H1 (cell line): ENCODE results near the gene ZNF423. TPM values are rescaled to one million over a fixed set of nuclear protein-coding genes. Genes with fewer than 3 reads are reported as not detected.
A peak's percentile ranks its signal among the peaks of the same experiment; 100 is the strongest.

Experiments
- CTCF ChIA-PET: fragments of 300-600 bp; sonication (Branson Sonifier 250); formaldehyde crosslinking; loops from one replicate; lab custom pipeline; 2021; ENCODE audit not compliant: partially characterized antibody; lab: Charles Lee
- POLR2A ChIA-PET: fragments of 300-600 bp; sonication (Branson Sonifier 250); formaldehyde crosslinking; loops from one replicate; lab custom pipeline; 2021; ENCODE audit warnings: inconsistent platforms; ENCODE audit not compliant: partially characterized antibody; lab: Charles Lee
- DNase-seq, 2 experiments: peaks; one replicate each; pipeline versions ENCODE4 v3.0.0 to v3.0.0-alpha.2; 2010 to 2022; ENCODE audit warnings: low spot score in 2 of 2, low read depth in 1 of 2, mixed read lengths in 1 of 2
- FAIRE-seq: peaks from 2 replicates; lab custom pipeline; 2011; peaks lifted over from hg19 to GRCh38; lab: Jason Lieb, UNC
- H2AFZ ChIP-seq: 2 replicates; pipeline ENCODE4 v1.8.1; 2012; ENCODE audit warnings: low read length, inconsistent platforms
- H2AK5ac ChIP-seq: 2 replicates; pipeline ENCODE4 v1.6.1; 2013; ENCODE audit warnings: low read depth, low read length
- H2BK120ac ChIP-seq: replicated peaks from 2 replicates; pipeline ENCODE3; 2013; ENCODE audit warnings: low read depth, low read length, inconsistent platforms
- H2BK12ac ChIP-seq: 2 replicates; pipeline ENCODE4 v1.6.1; 2013; ENCODE audit warnings: low read depth, low read length
- H2BK15ac ChIP-seq: 2 replicates; pipeline ENCODE4 v1.6.1; 2013; ENCODE audit warnings: low read length
- H2BK20ac ChIP-seq: 2 replicates; pipeline ENCODE4 v1.6.1; 2013; ENCODE audit warnings: low read length
- H2BK5ac ChIP-seq: 2 replicates; pipeline ENCODE4 v1.6.1; 2013; ENCODE audit warnings: low read depth, low read length
- H3K14ac ChIP-seq: 2 replicates; pipeline ENCODE4 v1.6.1; 2013; ENCODE audit warnings: inconsistent platforms; ENCODE audit not compliant: insufficient read length
- H3K18ac ChIP-seq: 2 replicates; pipeline ENCODE4 v1.6.1; 2013; ENCODE audit warnings: low read length; ENCODE audit errors: extremely low read depth
- H3K23ac ChIP-seq: 2 replicates; pipeline ENCODE4 v1.6.1; 2013; ENCODE audit warnings: inconsistent platforms; ENCODE audit not compliant: insufficient read length
- H3K23me2 ChIP-seq: 2 replicates; pipeline ENCODE4 v1.6.1; 2013; ENCODE audit warnings: low read depth, low read length
- H3K27ac ChIP-seq: 2 replicates; pipeline ENCODE4 v1.6.1; 2011; ENCODE audit warnings: low read depth, low read length, inconsistent platforms
- H3K27me3 ChIP-seq, 4 experiments: replicated peaks in 1 of 4; 1 replicate in 1 of 4; 2 replicates in 3 of 4; pipeline versions ENCODE4 v1.6.1 to v1.8.1; 2011 to 2013; ENCODE audit warnings: low read length in 3 of 4, mild to moderate bottlenecking in 3 of 4, inconsistent platforms in 2 of 4, mixed read lengths in 2 of 4, moderate library complexity in 1 of 4; ENCODE audit not compliant: control insufficient read depth in 3 of 4, insufficient read depth in 3 of 4; ENCODE audit errors: extremely low read depth in 1 of 4
- H3K36me3 ChIP-seq, 4 experiments: 2 replicates each; pipeline versions ENCODE4 v1.6.1 to v1.8.1; 2011 to 2013; ENCODE audit warnings: mild to moderate bottlenecking in 4 of 4, low read length in 3 of 4, moderate library complexity in 2 of 4, control low read depth in 1 of 4, inconsistent platforms in 1 of 4; ENCODE audit not compliant: insufficient read depth in 4 of 4, control insufficient read depth in 2 of 4
- H3K4ac ChIP-seq: replicated peaks from 2 replicates; pipeline ENCODE3; 2013; ENCODE audit warnings: low read length, low read depth, mixed read lengths, inconsistent platforms; ENCODE audit not compliant: insufficient read length
- H3K4me1 ChIP-seq, 4 experiments: replicated peaks in 1 of 4; 1 replicate in 1 of 4; 2 replicates in 3 of 4; pipeline versions ENCODE4 v1.6.1 to v1.8.1; 2011 to 2013; ENCODE audit warnings: low read length in 3 of 4, inconsistent platforms in 2 of 4, mixed read lengths in 1 of 4; ENCODE audit not compliant: insufficient read depth in 4 of 4, control insufficient read depth in 3 of 4
- H3K4me2 ChIP-seq, 2 experiments: 2 replicates each; pipeline versions ENCODE4 v1.6.1 to v1.8.1; 2011 to 2013; ENCODE audit warnings: low read depth in 2 of 2, low read length in 2 of 2, control low read depth in 1 of 2, inconsistent platforms in 1 of 2, mild to moderate bottlenecking in 1 of 2; ENCODE audit not compliant: insufficient read depth in 1 of 2
- H3K4me3 ChIP-seq, 4 experiments: fragments of 200-600, 300-600 bp in 1 of 4; sonication (generic), shearing (Covaris generic), sonication (Bioruptor Twin) in 1 of 4; 2 replicates each; pipeline versions ENCODE4 v1.5.1 to v1.8.1; 2011 to 2016; ENCODE audit warnings: low read length in 4 of 4, low read depth in 3 of 4, control low read depth in 2 of 4, inconsistent platforms in 2 of 4, mild to moderate bottlenecking in 2 of 4, mixed read lengths in 1 of 4, moderate library complexity in 1 of 4; ENCODE audit not compliant: insufficient read depth in 2 of 4; ENCODE audit errors: extremely low read depth in 1 of 4
- H3K56ac ChIP-seq: replicated peaks from 2 replicates; pipeline ENCODE3; 2013; ENCODE audit warnings: low read depth, mild to moderate bottlenecking, mixed read lengths, low read length, inconsistent platforms; ENCODE audit not compliant: insufficient read length
- H3K79me1 ChIP-seq: 2 replicates; pipeline ENCODE4 v1.6.1; 2013; ENCODE audit warnings: low read depth, low read length, control low read depth
- H3K79me2 ChIP-seq, 2 experiments: 2 replicates each; pipeline versions ENCODE4 v1.6.1 to v1.8.1; 2012 to 2013; ENCODE audit warnings: low read length in 2 of 2, mild to moderate bottlenecking in 2 of 2, inconsistent platforms in 1 of 2; ENCODE audit not compliant: insufficient read depth in 2 of 2, control insufficient read depth in 1 of 2
- H3K9ac ChIP-seq, 4 experiments: replicated peaks in 1 of 4; 1 replicate in 1 of 4; 2 replicates in 3 of 4; pipeline versions ENCODE4 v1.6.1 to v1.8.1; 2011 to 2013; ENCODE audit warnings: low read depth in 3 of 4, low read length in 3 of 4, control low read depth in 2 of 4, mild to moderate bottlenecking in 2 of 4, moderate library complexity in 2 of 4, inconsistent platforms in 1 of 4; ENCODE audit errors: extremely low read depth in 1 of 4
- H3K9me3 ChIP-seq, 2 experiments: 2 replicates each; pipeline versions ENCODE4 v1.6.1 to v1.8.1; 2012 to 2013; ENCODE audit warnings: mild to moderate bottlenecking in 2 of 2, moderate library complexity in 2 of 2, control low read depth in 1 of 2, inconsistent platforms in 1 of 2, low read depth in 1 of 2, low read length in 1 of 2, mixed read lengths in 1 of 2; ENCODE audit not compliant: insufficient read depth in 2 of 2
- H4K20me1 ChIP-seq, 2 experiments: replicated peaks in 1 of 2; 2 replicates each; pipeline versions ENCODE3 to v1.8.1; 2011 to 2013; ENCODE audit warnings: inconsistent platforms in 2 of 2, low read length in 2 of 2, mild to moderate bottlenecking in 1 of 2; ENCODE audit not compliant: insufficient read depth in 2 of 2, control insufficient read depth in 1 of 2
- H4K5ac ChIP-seq: 2 replicates; pipeline ENCODE4 v1.6.1; 2013; ENCODE audit warnings: low read length, low read depth, mixed read lengths, inconsistent platforms; ENCODE audit not compliant: insufficient read length
- H4K8ac ChIP-seq: 2 replicates; pipeline ENCODE4 v1.8.0; 2013; ENCODE audit warnings: mild to moderate bottlenecking, moderate library complexity, low read length, inconsistent platforms; ENCODE audit not compliant: insufficient read depth; ENCODE audit errors: extremely low read depth
- H4K91ac ChIP-seq: replicated peaks from 2 replicates; pipeline ENCODE3; 2013; ENCODE audit warnings: low read length, mixed read lengths, inconsistent platforms; ENCODE audit not compliant: insufficient read length
- EP300 ChIP-seq, 2 experiments: IDR thresholded peaks; 1 replicate in 1 of 2; 2 replicates in 1 of 2; pipeline ENCODE4 v1.6.1; 2011 to 2012; ENCODE audit warnings: low read depth in 2 of 2, low read length in 2 of 2, mild to moderate bottlenecking in 2 of 2, borderline replicate concordance in 1 of 2, inconsistent platforms in 1 of 2, moderate library complexity in 1 of 2
- WGBS, 2 experiments: shearing (Covaris generic) in 1 of 2; methylation state at CpG; one replicate each; pipeline versions ENCODE4 v1.1.6 to v1.1.7; 2013 to 2015; ENCODE audit warnings: low lambda C conversion rate in 2 of 2, mixed read lengths in 2 of 2, inconsistent platforms in 1 of 2, low coverage in 1 of 2, missing lambda C conversion rate in 1 of 2; ENCODE audit not compliant: insufficient replicate concordance in 2 of 2, insufficient coverage in 1 of 2, insufficient read length in 1 of 2; ENCODE audit errors: extremely low coverage in 1 of 2, missing lambda C conversion rate in 1 of 2; 5-methylcytosine and 5-hydroxymethylcytosine counted together
- polyA plus RNA-seq, 7 experiments: library from polyadenylated mRNA; depleted of rRNA in 3 of 7; stranded (reverse) in 5 of 7; unstranded in 2 of 7; fragments of >200 nt in 5 of 7; fragments of 200-250 nt in 2 of 7; gene quantifications; 1 replicate in 5 of 7; 2 replicates in 1 of 7; 4 replicates in 1 of 7; pipeline versions ENCODE4 v1.2.1 to v1.2.3, GENCODE V29; 2011 to 2013; ENCODE audit warnings: missing spikeins in 2 of 7, mixed read lengths in 2 of 7
- total RNA-seq: library from RNA; stranded (reverse); fragmentation: NEBNext Ultra II Directional; extraction: Animal tissue kit (Norgen Biotek cat#: 25700); gene quantifications from 2 replicates; pipeline ENCODE4 v1.2.1, GENCODE V29; 2021

Gene ZNF423
- total and polyA plus RNA-seq, 2 of the 8 experiments (the other 6 are each of a cell fraction or from before 2014, with no cell fraction given): 38.2 to 52.3 TPM

DNA sequence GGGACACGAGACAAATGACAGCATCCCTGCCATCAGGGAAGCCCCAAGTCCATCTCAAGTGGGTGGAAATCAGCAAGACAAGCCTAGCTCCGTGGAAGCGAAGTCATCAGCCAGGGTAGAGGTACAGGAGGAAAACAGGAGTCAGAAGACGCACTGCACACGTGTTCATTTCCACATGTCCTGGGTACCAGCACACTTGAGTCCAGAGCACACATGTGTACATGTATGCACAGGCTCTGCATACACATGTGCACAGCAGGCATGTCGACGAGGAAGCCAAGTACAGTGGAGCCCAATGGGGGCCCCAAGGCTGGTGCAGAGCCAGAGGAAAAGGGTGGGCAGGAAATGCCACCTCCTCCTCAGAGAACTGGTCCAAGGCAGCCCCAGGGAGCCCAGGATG is 75.9 kb downstream of the ZNF423 start:
- Histone ChIP-seq H3K56ac (no peak overlapping the region), H3K23ac (no peak overlapping the region), H2BK5ac (no peak overlapping the region), H4K20me1 (peaks cover 0 to 6% of the 10 kb centered on the region in 2 experiments), H3K36me3 (peaks cover 0 to 4% (median under 1%) of the 10 kb centered on the region in 4 experiments; a peak in 3 of 8 replicates), H3K79me1 (peaks cover 6% of the 10 kb centered on the region), H4K8ac (no peak overlapping the region), H3K18ac (no peak overlapping the region), H3K27ac (no peak overlapping the region; the same call in 1 of the 2 replicates), H3K9me3 (no peaks in the 10 kb centered on the region), H2BK20ac (no peak overlapping the region), H3K9ac (no peak overlapping the region), H2AK5ac (peak overlapping the region; percentile 24; the same call in 1 of the 2 replicates), H3K23me2 (peaks cover 1% of the 10 kb centered on the region; the same call in 1 of the 2 replicates), H2BK15ac (peak overlapping the region; percentile 24; the same call in 1 of the 2 replicates), H3K4me3 (no peak overlapping the region), H2BK120ac (no peak overlapping the region), H4K5ac (no peak overlapping the region), H3K14ac (no peak overlapping the region), H2BK12ac (peak overlapping the region; percentile 91; the same call in 1 of the 2 replicates), H3K4me1 (peaks cover 8 to 22% (median 15%) of the 10 kb centered on the region in 4 experiments), H3K27me3 (no peaks in the 10 kb centered on the region), H2AFZ (no peak overlapping the region), H3K4ac (no peak overlapping the region), H3K4me2 (no peak overlapping the region), H4K91ac (peak overlapping the region; percentile 3), H3K79me2 (peaks cover 5 to 34% of the 10 kb centered on the region in 2 experiments; a peak in 3 of 4 replicates)
- no peak for FAIRE-seq
- 95% methylated on average over 7 of the region's 7 CpGs; no CpG with 5 or more reads in 1 of the 2 experiments for WGBS, 2 experiments
- ChIA-PET CTCF (interaction anchor here (3.1 kb wide), 1 partner anchor 13 kb away, joined by 18 read pairs; no protein-coding TSS in a partner anchor), POLR2A (interaction anchor here (0.7 kb wide), 1 partner anchor 11 kb away, joined by 3 read pairs; no protein-coding TSS in a partner anchor)
- TF ChIP-seq EP300 (IDR thresholded peaks at IDR 0.05; ENCODE audit: borderline replicate concordance in 1 of 2, low read depth in 2 of 2, low read length in 2 of 2): no peak
- no peak for DNase-seq
